IMR-90 (cell line): ENCODE measurements around the gene LPIN1. TPM values are rescaled to one million over a fixed set of nuclear protein-coding genes. Genes with fewer than 3 reads are reported as not detected.
"Not testable (repeated sequence)": the region's sequence is repeated elsewhere in the genome, so short reads cannot be mapped to it uniquely, and the experiment has no call there.

Experiments
- ATAC-seq: fragments of 200-7000 bp; cut with Tn5 transposase; 2 replicates; pipeline ENCODE4 v1.9.1; 2020; ENCODE audit warnings: low read depth, mild to moderate bottlenecking, moderate library complexity
- BruUV-seq: library from RNA; stranded (reverse); fragments of 400-500 nt; replicated peaks from 2 replicates; lab custom pipeline; 2021; lab: Mats Ljungman, UMichigan
- CTCF ChIA-PET: fragments of 300-600 bp; formaldehyde crosslinking; extraction: SDS; loops from one replicate; lab custom pipeline; 2021; ENCODE audit warnings: antibody characterized with exemption; lab: Yijun Ruan, JAX
- POLR2A ChIA-PET: fragments of 300-600 bp; sonication (Branson Sonifier 250); formaldehyde crosslinking; loops from one replicate; lab custom pipeline; 2022; ENCODE audit warnings: antibody characterized with exemption; ENCODE audit not compliant: unreplicated experiment; lab: Charles Lee
- DNase-seq: peaks from one replicate; pipeline ENCODE4 v3.0.0; 2013
- H2AFZ ChIP-seq: replicated peaks from 2 replicates; pipeline ENCODE3; 2013; ENCODE audit warnings: low read length, mild to moderate bottlenecking; ENCODE audit not compliant: poor library complexity
- H2AK5ac ChIP-seq: 2 replicates; pipeline ENCODE4 v1.6.1; 2013; ENCODE audit warnings: low read depth, low read length, inconsistent platforms
- H2AK9ac ChIP-seq: replicated peaks from 2 replicates; pipeline ENCODE3; 2013; ENCODE audit warnings: mild to moderate bottlenecking, low read depth, low read length, moderate library complexity; ENCODE audit not compliant: poor library complexity
- H2BK120ac ChIP-seq: 2 replicates; pipeline ENCODE4 v1.6.1; 2013; ENCODE audit warnings: low read depth, low read length, inconsistent platforms
- H2BK15ac ChIP-seq: 3 replicates; pipeline ENCODE4 v1.6.1; 2013; ENCODE audit warnings: low read depth, low read length, inconsistent platforms
- H2BK20ac ChIP-seq: 2 replicates; pipeline ENCODE4 v1.6.1; 2013; ENCODE audit warnings: low read depth, mild to moderate bottlenecking, inconsistent platforms, low read length, moderate library complexity
- H2BK5ac ChIP-seq: 2 replicates; pipeline ENCODE4 v1.6.1; 2013; ENCODE audit warnings: mild to moderate bottlenecking, low read depth, low read length, inconsistent platforms; ENCODE audit not compliant: poor library complexity, severe bottlenecking
- H3K14ac ChIP-seq: replicated peaks from 2 replicates; pipeline ENCODE4 v1.6.1; 2013; ENCODE audit warnings: low read depth, low read length, inconsistent platforms
- H3K18ac ChIP-seq: 2 replicates; pipeline ENCODE4 v1.6.1; 2013; ENCODE audit warnings: low read depth, low read length, control low read depth
- H3K23ac ChIP-seq: 2 replicates; pipeline ENCODE4 v1.6.1; 2013; ENCODE audit warnings: low read depth, low read length, inconsistent platforms
- H3K27ac ChIP-seq: 2 replicates; pipeline ENCODE4 v1.5.1; 2013; ENCODE audit warnings: mild to moderate bottlenecking, control low read depth, low read length; ENCODE audit not compliant: insufficient read depth
- H3K27me3 ChIP-seq: 2 replicates; pipeline ENCODE4 v1.6.1; 2013; ENCODE audit warnings: low read length; ENCODE audit not compliant: control insufficient read depth, insufficient read depth
- H3K36me3 ChIP-seq: 2 replicates; pipeline ENCODE4 v1.6.1; 2013; ENCODE audit warnings: low read length, mixed read lengths; ENCODE audit not compliant: control insufficient read depth, insufficient read depth
- H3K4ac ChIP-seq: 2 replicates; pipeline ENCODE4 v1.6.1; 2013; ENCODE audit warnings: low read depth, low read length, inconsistent platforms
- H3K4me1 ChIP-seq: 2 replicates; pipeline ENCODE4 v1.6.1; 2013; ENCODE audit warnings: low read length, mixed read lengths; ENCODE audit not compliant: control insufficient read depth, insufficient read depth
- H3K4me2 ChIP-seq: 2 replicates; pipeline ENCODE4 v1.6.1; 2013; ENCODE audit warnings: low read depth, mild to moderate bottlenecking, control low read depth, low read length, moderate library complexity
- H3K4me3 ChIP-seq: 2 replicates; pipeline ENCODE4 v1.5.1; 2013; ENCODE audit warnings: low read depth, mild to moderate bottlenecking, control low read depth, low read length, moderate library complexity; ENCODE audit not compliant: insufficient read depth
- H3K56ac ChIP-seq: 2 replicates; pipeline ENCODE4 v1.6.1; 2013; ENCODE audit warnings: low read length, inconsistent platforms; ENCODE audit not compliant: insufficient read depth; ENCODE audit errors: extremely low read depth
- H3K79me1 ChIP-seq, 2 experiments: 2 replicates each; pipeline ENCODE4 v1.6.1; 2013; ENCODE audit warnings: low read length in 2 of 2, inconsistent platforms in 1 of 2, low read depth in 1 of 2
- H3K9ac ChIP-seq: 2 replicates; pipeline ENCODE4 v1.6.1; 2013; ENCODE audit warnings: low read depth, low read length, control low read depth
- H3K9me1 ChIP-seq: 2 replicates; pipeline ENCODE4 v1.6.1; 2013; ENCODE audit warnings: low read length, inconsistent platforms; ENCODE audit not compliant: insufficient read depth
- H3K9me3 ChIP-seq: 2 replicates; pipeline ENCODE4 v1.6.1; 2013; ENCODE audit warnings: low read length; ENCODE audit not compliant: control insufficient read depth, insufficient read depth
- H4K20me1 ChIP-seq: 2 replicates; pipeline ENCODE4 v1.6.1; 2013; ENCODE audit warnings: low read length, inconsistent platforms; ENCODE audit not compliant: insufficient read depth
- H4K5ac ChIP-seq: 2 replicates; pipeline ENCODE4 v1.6.1; 2013; ENCODE audit warnings: mild to moderate bottlenecking, low read depth, low read length, control low read depth
- H4K8ac ChIP-seq, 2 experiments: 2 replicates each; pipeline ENCODE4 v1.6.1; 2013; ENCODE audit warnings: low read depth in 2 of 2, low read length in 2 of 2, control low read depth in 1 of 2, inconsistent platforms in 1 of 2
- H4K91ac ChIP-seq: 2 replicates; pipeline ENCODE4 v1.6.1; 2013; ENCODE audit warnings: low read depth, low read length, inconsistent platforms; ENCODE audit not compliant: insufficient read depth
- WGBS, 2 experiments: methylation state at CpG; one replicate each; pipeline versions ENCODE4 v1.1.5 to v1.1.7; 2013; ENCODE audit warnings: missing lambda C conversion rate in 2 of 2; ENCODE audit not compliant: insufficient read length in 1 of 2; ENCODE audit errors: extremely low coverage in 2 of 2; 5-methylcytosine and 5-hydroxymethylcytosine counted together
- dilution Hi-C: fragments of 300-500 bp; cut with HindIII; formaldehyde crosslinking; loops from one replicate; pipeline ENCODE4 v1.14.3; 2018; ENCODE audit warnings: low sequenced_read_pairs; ENCODE audit not compliant: unreplicated experiment
- in situ Hi-C: fragments of 300-500 bp; cut with MboI; formaldehyde crosslinking; loops from 3 replicates; pipeline ENCODE4 v1.14.3; 2019; ENCODE audit warnings: low sequenced_read_pairs, inconsistent platforms, mixed read lengths
- intact Hi-C: fragments of 100-400 bp; cut with micrococcal nuclease; formaldehyde crosslinking; loops from 2 replicates; pipeline ENCODE4 v1.10.0; 2022
- polyA plus RNA-seq, 3 experiments: library from polyadenylated mRNA; depleted of rRNA; stranded (reverse); fragments of >200 nt; gene quantifications; 2 replicates each; pipeline ENCODE4 v1.2.3, GENCODE V29; 2012; ENCODE audit warnings: low replicate concordance in 1 of 3
- total RNA-seq: library from RNA; depleted of rRNA; stranded (reverse); fragments of >200 nt; gene quantifications from 2 replicates; pipeline ENCODE4 v1.2.3, GENCODE V29; 2012

The LPIN1 gene
- total and polyA plus RNA-seq, 2 of the 4 experiments (the other 2 are of a cell fraction), result 21.3 to 25.1 TPM

- H2BK120ac ChIP-seq, H3K23ac ChIP-seq, ATAC-seq, H3K9ac ChIP-seq, H3K4me1 ChIP-seq, H2BK5ac ChIP-seq, CTCF ChIA-PET, H3K18ac ChIP-seq, H4K8ac ChIP-seq, BruUV-seq, H3K9me1 ChIP-seq, dilution Hi-C loops, H3K36me3 ChIP-seq, H4K5ac ChIP-seq, H3K14ac ChIP-seq, H2BK20ac ChIP-seq, H2AK5ac ChIP-seq, H4K20me1 ChIP-seq, H2BK15ac ChIP-seq, H2AFZ ChIP-seq, H3K9me3 ChIP-seq, H3K27me3 ChIP-seq, H4K91ac ChIP-seq, H3K56ac ChIP-seq, DNase-seq, H2AK9ac ChIP-seq, H3K4me2 ChIP-seq, H3K4ac ChIP-seq, intact Hi-C loops, POLR2A ChIA-PET, H3K27ac ChIP-seq, H3K79me1 ChIP-seq, in situ Hi-C loops, H3K4me3 ChIP-seq: not testable (repeated sequence)
- no CpG with 5 or more reads among the region's 1 CpG for WGBS, 2 experiments
These were observed 98.4 kb downstream of the LPIN1 start for GRCh38 chr2:11844798-11845197.

GRCh38 chr2:11847935-11848334 lies 101.5 kb downstream of the LPIN1 start:
- WGBS, 2 experiments, result no CpG with 5 or more reads among the region's 2 CpGs
- dilution Hi-C loops, result not testable (repeated sequence)
- CTCF ChIA-PET, result interaction anchor here (0.5 kb wide), 1 partner anchor 379 kb away, joined by 4 read pairs; no protein-coding TSS in a partner anchor

More at GRCh38 chr2:11847935-11848334, 101.5 kb downstream of the LPIN1 start:
- H3K27me3 ChIP-seq, H3K23ac ChIP-seq, H3K9me3 ChIP-seq, BruUV-seq, H3K9ac ChIP-seq, H3K4ac ChIP-seq, in situ Hi-C loops, H2BK15ac ChIP-seq, H3K56ac ChIP-seq, H4K8ac ChIP-seq, H3K14ac ChIP-seq, H3K9me1 ChIP-seq, H2BK5ac ChIP-seq, H3K4me3 ChIP-seq, POLR2A ChIA-PET, H2BK120ac ChIP-seq, H3K18ac ChIP-seq, H4K5ac ChIP-seq, H2BK20ac ChIP-seq, DNase-seq, H4K20me1 ChIP-seq, H2AFZ ChIP-seq, H4K91ac ChIP-seq, H3K27ac ChIP-seq, H3K79me1 ChIP-seq, H3K36me3 ChIP-seq, intact Hi-C loops, H2AK5ac ChIP-seq, H2AK9ac ChIP-seq, H3K4me1 ChIP-seq, H3K4me2 ChIP-seq, ATAC-seq: not testable (repeated sequence)
